ENCODE measurements around the gene FAM216B. TPM values are rescaled to one million over a fixed set of nuclear protein-coding genes. Genes with fewer than 3 reads are reported as not detected.

The FAM216B gene
- total and polyA plus RNA-seq, 2 of the 13 experiments (the other 11 are each of a cell fraction or from before 2014, with no cell fraction given): not detected

DNA sequence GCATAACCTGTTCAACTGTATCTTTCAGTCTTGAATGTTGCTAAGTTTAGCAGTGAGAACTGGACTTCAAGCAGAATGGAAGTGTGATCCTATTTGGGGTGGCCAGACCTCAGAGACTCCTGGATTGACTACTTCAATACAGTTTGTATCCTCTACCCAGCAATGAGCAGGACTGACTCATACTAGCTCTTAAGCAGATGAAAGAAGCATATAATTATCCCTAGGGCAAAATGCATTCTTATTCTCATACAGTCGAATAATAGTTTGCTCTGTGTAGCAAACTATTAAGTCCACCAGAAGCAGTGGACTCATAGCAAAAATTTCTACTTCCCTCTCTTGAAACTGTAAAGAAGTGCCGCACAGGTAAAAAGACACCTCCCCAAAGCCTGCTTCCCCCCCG is 46.4 kb upstream of the FAM216B start:
- TF ChIP-seq ELF3 (CRISPR knock-in tag; IDR thresholded peaks at IDR 0.05): no peak
- TF ChIP-seq, protein P1, sequence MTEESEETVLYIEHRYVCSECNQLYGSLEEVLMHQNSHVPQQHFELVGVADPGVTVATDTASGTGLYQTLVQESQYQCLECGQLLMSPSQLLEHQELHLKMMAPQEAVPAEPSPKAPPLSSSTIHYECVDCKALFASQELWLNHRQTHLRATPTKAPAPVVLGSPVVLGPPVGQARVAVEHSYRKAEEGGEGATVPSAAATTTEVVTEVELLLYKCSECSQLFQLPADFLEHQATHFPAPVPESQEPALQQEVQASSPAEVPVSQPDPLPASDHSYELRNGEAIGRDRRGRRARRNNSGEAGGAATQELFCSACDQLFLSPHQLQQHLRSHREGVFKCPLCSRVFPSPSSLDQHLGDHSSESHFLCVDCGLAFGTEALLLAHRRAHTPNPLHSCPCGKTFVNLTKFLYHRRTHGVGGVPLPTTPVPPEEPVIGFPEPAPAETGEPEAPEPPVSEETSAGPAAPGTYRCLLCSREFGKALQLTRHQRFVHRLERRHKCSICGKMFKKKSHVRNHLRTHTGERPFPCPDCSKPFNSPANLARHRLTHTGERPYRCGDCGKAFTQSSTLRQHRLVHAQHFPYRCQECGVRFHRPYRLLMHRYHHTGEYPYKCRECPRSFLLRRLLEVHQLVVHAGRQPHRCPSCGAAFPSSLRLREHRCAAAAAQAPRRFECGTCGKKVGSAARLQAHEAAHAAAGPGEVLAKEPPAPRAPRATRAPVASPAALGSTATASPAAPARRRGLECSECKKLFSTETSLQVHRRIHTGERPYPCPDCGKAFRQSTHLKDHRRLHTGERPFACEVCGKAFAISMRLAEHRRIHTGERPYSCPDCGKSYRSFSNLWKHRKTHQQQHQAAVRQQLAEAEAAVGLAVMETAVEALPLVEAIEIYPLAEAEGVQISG (CRISPR knock-in tag; IDR thresholded peaks at IDR 0.05): no peak
- TF ChIP-seq, protein P2, sequence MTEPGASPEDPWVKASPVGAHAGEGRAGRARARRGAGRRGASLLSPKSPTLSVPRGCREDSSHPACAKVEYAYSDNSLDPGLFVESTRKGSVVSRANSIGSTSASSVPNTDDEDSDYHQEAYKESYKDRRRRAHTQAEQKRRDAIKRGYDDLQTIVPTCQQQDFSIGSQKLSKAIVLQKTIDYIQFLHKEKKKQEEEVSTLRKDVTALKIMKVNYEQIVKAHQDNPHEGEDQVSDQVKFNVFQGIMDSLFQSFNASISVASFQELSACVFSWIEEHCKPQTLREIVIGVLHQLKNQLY (CRISPR knock-in tag; IDR thresholded peaks at IDR 0.05): no peak
- TF ChIP-seq, protein P3, sequence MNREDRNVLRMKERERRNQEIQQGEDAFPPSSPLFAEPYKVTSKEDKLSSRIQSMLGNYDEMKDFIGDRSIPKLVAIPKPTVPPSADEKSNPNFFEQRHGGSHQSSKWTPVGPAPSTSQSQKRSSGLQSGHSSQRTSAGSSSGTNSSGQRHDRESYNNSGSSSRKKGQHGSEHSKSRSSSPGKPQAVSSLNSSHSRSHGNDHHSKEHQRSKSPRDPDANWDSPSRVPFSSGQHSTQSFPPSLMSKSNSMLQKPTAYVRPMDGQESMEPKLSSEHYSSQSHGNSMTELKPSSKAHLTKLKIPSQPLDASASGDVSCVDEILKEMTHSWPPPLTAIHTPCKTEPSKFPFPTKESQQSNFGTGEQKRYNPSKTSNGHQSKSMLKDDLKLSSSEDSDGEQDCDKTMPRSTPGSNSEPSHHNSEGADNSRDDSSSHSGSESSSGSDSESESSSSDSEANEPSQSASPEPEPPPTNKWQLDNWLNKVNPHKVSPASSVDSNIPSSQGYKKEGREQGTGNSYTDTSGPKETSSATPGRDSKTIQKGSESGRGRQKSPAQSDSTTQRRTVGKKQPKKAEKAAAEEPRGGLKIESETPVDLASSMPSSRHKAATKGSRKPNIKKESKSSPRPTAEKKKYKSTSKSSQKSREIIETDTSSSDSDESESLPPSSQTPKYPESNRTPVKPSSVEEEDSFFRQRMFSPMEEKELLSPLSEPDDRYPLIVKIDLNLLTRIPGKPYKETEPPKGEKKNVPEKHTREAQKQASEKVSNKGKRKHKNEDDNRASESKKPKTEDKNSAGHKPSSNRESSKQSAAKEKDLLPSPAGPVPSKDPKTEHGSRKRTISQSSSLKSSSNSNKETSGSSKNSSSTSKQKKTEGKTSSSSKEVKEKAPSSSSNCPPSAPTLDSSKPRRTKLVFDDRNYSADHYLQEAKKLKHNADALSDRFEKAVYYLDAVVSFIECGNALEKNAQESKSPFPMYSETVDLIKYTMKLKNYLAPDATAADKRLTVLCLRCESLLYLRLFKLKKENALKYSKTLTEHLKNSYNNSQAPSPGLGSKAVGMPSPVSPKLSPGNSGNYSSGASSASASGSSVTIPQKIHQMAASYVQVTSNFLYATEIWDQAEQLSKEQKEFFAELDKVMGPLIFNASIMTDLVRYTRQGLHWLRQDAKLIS (CRISPR knock-in tag; IDR thresholded peaks at IDR 0.05): no peak
- no peak for TF ChIP-seq NFE2L2 (IDR thresholded peaks at IDR 0.05; ENCODE audit: low read length)
- TF ChIP-seq, protein P4, sequence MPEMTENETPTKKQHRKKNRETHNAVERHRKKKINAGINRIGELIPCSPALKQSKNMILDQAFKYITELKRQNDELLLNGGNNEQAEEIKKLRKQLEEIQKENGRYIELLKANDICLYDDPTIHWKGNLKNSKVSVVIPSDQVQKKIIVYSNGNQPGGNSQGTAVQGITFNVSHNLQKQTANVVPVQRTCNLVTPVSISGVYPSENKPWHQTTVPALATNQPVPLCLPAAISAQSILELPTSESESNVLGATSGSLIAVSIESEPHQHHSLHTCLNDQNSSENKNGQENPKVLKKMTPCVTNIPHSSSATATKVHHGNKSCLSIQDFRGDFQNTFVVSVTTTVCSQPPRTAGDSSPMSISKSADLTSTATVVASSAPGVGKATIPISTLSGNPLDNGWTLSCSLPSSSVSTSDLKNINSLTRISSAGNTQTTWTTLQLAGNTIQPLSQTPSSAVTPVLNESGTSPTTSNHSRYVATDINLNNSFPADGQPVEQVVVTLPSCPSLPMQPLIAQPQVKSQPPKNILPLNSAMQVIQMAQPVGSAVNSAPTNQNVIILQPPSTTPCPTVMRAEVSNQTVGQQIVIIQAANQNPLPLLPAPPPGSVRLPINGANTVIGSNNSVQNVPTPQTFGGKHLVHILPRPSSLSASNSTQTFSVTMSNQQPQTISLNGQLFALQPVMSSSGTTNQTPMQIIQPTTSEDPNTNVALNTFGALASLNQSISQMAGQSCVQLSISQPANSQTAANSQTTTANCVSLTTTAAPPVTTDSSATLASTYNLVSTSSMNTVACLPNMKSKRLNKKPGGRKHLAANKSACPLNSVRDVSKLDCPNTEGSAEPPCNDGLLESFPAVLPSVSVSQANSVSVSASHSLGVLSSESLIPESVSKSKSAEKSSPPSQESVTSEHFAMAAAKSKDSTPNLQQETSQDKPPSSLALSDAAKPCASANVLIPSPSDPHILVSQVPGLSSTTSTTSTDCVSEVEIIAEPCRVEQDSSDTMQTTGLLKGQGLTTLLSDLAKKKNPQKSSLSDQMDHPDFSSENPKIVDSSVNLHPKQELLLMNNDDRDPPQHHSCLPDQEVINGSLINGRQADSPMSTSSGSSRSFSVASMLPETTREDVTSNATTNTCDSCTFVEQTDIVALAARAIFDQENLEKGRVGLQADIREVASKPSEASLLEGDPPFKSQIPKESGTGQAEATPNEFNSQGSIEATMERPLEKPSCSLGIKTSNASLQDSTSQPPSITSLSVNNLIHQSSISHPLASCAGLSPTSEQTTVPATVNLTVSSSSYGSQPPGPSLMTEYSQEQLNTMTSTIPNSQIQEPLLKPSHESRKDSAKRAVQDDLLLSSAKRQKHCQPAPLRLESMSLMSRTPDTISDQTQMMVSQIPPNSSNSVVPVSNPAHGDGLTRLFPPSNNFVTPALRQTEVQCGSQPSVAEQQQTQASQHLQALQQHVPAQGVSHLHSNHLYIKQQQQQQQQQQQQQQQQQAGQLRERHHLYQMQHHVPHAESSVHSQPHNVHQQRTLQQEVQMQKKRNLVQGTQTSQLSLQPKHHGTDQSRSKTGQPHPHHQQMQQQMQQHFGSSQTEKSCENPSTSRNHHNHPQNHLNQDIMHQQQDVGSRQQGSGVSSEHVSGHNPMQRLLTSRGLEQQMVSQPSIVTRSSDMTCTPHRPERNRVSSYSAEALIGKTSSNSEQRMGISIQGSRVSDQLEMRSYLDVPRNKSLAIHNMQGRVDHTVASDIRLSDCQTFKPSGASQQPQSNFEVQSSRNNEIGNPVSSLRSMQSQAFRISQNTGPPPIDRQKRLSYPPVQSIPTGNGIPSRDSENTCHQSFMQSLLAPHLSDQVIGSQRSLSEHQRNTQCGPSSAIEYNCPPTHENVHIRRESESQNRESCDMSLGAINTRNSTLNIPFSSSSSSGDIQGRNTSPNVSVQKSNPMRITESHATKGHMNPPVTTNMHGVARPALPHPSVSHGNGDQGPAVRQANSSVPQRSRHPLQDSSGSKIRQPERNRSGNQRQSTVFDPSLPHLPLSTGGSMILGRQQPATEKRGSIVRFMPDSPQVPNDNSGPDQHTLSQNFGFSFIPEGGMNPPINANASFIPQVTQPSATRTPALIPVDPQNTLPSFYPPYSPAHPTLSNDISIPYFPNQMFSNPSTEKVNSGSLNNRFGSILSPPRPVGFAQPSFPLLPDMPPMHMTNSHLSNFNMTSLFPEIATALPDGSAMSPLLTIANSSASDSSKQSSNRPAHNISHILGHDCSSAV (CRISPR knock-in tag; IDR thresholded peaks at IDR 0.05; ENCODE audit: borderline replicate concordance): no peak
- no peak for TF ChIP-seq NFKBIZ (CRISPR knock-in tag; IDR thresholded peaks at IDR 0.05)
- H2AFZ ChIP-seq (ENCODE audit: low read length): no peak overlapping the region
- no peaks in the 10 kb centered on the region for H3K4me1 ChIP-seq (ENCODE audit: insufficient read depth, low read length)
- ChIA-PET CTCF (ENCODE audit: low intra/inter-chr PET ratio, low total read pairs) (no interaction called here), POLR2A (no interaction called here)
- no peak overlapping the region for H3K27ac ChIP-seq (ENCODE audit: extremely low read length, insufficient read depth, low read length)
- in situ Hi-C loops (cut with HindIII; ENCODE audit: extremely low pct_ligation_motif_present, low pct_unique_long_range_greater_than_20kb) (no loop called here), intact Hi-C loops (cut with micrococcal nuclease; ENCODE audit: unreplicated experiment) (no loop called here)
- no peak overlapping the region for H3K9ac ChIP-seq (ENCODE audit: insufficient read depth, low read depth, low read length)
- no peaks in the 10 kb centered on the region for H3K9me3 ChIP-seq (ENCODE audit: low read length)
- no peak overlapping the region for H3K4me3 ChIP-seq (replicated peaks in 1 of 3; ENCODE audit: insufficient read depth in 1 of 3, low read depth in 2 of 3, low read length in 3 of 3)
- ATAC-seq (no peak), DNase-seq (ENCODE audit: low spot score) (no peak), FAIRE-seq (no peak)
- no peaks in the 10 kb centered on the region for H3K36me3 ChIP-seq (replicated peaks in 1 of 2; ENCODE audit: control insufficient read depth in 1 of 2, insufficient read depth in 2 of 2, low read length in 2 of 2)
- BruUV-seq (replicated peaks): no TSS peak
- no peaks in the 10 kb centered on the region for H4K20me1 ChIP-seq (ENCODE audit: insufficient read depth, low read length)
- WGBS (ENCODE audit: low lambda C conversion rate): 0% methylated on average over 1 of the region's 3 CpGs
- no peaks in the 10 kb centered on the region for H3K79me2 ChIP-seq (ENCODE audit: insufficient read depth, low read length)
- H3K27me3 ChIP-seq (ENCODE audit: control insufficient read depth in 1 of 2, insufficient read depth in 2 of 2, low read length in 2 of 2): no peaks in the 10 kb centered on the region
- H3K4me2 ChIP-seq (ENCODE audit: low read depth, low read length): no peak overlapping the region

All from HepG2 (cell line).